GM18519 (cell line): ENCODE results near the gene INPP5A.
"Not testable (repeated sequence)": the region's sequence is repeated elsewhere in the genome, so short reads cannot be mapped to it uniquely, and the experiment has no call there.

Experiments used
- ATAC-seq: cut with Tn5 transposase; IDR thresholded peaks from one replicate; pipeline ENCODE4 v1.9.1; 2021; ENCODE audit warnings: mild to moderate bottlenecking, moderate library complexity; ENCODE audit not compliant: unreplicated experiment, low FRiP score

Gene INPP5A

DNA sequence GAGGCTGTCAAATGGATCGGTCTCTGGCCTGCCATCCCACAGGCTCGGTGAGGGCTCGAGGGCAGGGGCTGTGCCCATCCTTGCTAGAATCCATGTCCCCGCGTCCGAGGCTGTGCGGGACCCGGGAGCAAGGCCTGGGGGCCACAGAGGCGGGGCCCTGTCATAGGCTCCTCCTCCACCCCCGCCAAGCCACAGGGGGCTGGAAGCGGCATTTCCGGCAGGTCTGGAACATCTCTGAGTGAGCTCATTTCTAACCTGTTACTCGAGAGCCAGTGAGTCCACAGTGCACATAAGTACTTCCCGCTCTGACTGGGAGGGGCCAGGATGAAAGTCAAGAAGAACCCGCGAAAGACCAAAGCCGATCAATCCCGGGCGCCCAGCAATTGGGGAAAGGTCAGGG is 190.7 kb downstream of the INPP5A start:
- no peak for ATAC-seq

DNA sequence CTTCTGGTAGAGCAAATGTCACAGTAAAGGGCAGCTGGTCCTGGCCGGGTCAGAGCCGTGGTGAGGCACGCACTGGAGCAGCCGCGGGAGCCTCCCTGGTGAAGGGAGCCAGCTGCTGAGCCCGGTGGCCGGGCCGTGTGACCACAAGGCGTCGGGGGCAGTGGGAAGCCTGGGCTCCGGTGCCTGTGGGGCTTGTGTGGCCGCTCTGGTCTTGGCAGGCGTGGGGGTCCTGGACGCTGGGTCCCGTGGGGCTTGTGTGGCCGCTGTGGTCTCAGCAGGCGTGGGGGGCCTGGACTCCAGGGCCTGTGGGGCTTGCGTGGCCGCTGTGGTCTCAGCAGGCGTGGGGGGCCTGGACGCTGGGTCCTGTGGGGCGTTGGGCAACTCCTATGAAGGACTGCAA is 191.2 kb downstream of the INPP5A start:
- no peak for ATAC-seq

DNA sequence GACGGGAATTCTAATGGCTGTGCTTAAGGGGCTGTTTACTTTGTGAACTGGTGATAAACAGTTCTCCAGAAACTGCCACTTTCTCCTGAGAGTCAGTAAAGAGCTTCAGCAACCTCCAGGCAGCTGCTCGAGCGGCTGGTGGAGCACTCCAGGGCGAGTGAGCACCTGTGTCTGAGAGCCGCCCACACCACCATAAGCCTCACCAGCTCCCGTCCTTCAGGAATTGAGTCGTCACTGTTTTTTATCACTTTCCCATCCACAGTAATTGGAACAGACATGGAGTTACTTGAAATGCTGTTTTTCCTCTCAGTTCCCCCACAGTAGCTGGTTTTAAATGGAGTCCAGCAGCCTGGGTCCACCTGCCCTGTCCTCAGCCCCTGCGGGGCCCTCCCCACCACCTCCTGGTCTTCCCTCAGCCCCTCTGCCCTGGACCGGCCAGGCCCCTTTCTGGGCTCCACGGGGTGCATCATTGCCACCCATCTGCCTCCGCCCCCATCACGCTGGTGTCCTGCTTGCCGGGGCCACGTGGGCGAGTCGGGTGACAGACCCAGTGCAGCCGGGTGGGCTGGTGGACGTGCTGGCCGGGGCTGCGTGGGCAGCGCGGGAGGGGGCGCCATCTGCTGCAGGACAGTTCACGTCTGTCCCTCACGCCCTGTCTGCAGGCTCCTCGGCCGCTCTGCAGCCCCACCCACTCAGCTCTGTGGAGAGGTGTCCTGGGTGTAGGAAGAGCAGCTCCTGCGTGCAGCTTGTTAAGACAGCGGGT is 192.4 kb downstream of the INPP5A start:
- no peak for ATAC-seq

DNA sequence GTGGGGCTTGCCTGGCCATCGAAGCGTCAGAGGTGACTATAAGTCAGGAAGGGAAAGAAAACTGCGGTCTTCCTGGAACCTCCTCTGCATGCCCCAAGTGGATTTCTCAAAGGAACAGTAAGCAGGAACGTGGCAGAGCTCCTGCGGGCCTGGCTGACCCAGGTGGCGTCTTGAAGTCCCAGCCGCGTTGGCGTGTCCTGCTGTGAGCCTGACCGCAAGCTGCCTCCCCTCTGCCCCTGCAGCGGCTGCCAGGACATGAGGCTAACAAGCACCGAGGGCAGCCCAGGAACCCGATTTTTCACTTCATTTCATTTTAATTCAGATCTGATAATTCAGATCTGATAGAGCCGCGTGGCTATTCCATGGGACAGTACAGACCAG is 193.0 kb downstream of the INPP5A start:
- ATAC-seq: no peak

GRCh38 chr10:132732518-132732917 is 194.9 kb downstream of the INPP5A start:
- ATAC-seq: no peak

GRCh38 chr10:132733926-132734325 is 196.3 kb downstream of the INPP5A start:
- ATAC-seq: no peak

DNA sequence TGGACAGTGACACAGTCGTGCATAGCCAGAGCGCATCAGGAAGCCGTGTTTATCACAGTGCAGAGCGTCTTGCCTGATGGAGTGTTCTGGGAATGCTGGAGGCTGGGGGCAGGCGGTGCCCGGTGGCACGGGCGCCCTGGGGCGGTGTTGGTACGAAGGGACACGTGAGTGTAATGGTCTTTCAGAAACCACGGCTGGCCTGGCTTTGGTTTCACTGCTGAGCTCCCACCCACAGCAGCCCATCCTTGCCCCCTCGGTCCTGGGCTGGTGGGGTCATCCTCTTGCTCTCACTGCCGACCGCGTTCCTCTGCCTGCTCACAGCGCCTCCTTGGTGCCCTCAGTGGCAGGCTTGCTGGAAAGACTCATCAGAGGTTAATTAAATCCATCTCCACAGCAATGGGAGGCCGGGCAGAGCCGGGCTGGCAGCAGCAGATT is 197.8 kb downstream of the INPP5A start:
- no peak for ATAC-seq

GRCh38 chr10:132735923-132736391 is 198.4 kb downstream of the INPP5A start:
- ATAC-seq: no peak

DNA sequence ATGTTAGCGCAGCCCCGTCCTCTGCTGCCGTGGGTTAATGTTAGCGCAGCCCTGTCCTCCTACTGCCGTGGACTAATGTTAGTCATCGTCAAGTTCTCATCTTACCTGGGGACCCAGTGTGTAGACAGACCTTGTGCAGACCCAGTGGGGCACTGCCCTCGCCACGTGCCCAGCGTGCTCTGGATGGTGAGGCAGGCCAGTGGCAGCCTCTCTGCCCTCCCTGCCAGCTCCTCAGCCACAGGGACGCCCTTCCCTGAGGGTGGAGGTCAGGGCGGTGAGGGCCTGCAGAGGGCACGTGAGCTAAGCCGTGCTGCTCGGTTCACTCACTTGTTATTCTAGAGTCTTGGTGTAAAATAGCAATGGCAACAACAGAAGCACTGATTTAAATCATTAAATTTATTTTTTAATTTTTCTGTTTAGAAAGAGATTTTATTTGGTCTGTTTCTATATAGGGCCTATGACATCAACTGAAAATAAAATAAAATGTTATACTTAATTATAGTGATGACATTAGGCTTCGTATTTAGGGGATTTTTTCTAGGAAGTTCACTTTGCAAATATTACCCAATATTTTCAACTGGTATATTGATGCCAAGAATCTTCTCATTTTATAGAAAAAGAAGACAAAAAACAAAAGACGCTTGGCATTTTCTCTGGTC is 199.9 kb downstream of the INPP5A start:
- no peak for ATAC-seq

- no peak for ATAC-seq
Measured at GRCh38 chr10:132738454-132739224, 201.1 kb downstream of the INPP5A start.

- ATAC-seq: no peak
Measured at GRCh38 chr10:132739225-132739613, 201.6 kb downstream of the INPP5A start.

DNA sequence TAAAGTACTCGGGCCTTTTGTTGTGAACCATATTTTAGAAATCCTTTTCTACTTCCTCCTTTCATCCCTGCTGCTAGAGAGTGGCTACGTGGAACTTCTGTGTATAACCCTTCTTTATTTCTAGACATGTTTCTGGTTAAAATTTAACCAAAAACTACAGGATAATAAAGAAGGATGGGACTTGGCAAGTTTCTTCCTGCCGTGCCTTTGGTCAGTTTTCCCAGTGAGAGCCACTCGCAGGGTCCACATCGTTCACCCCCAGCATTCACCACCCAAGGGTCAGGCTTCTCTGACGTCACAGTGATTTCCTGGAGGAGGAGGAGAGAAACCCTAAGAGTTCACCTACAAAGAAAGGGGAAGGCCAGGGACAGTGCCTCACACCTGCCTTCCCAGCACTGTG is 203.0 kb downstream of the INPP5A start:
- no peak for ATAC-seq

GRCh38 chr10:132742167-132742836 is 204.7 kb downstream of the INPP5A start:
- ATAC-seq: no peak

DNA sequence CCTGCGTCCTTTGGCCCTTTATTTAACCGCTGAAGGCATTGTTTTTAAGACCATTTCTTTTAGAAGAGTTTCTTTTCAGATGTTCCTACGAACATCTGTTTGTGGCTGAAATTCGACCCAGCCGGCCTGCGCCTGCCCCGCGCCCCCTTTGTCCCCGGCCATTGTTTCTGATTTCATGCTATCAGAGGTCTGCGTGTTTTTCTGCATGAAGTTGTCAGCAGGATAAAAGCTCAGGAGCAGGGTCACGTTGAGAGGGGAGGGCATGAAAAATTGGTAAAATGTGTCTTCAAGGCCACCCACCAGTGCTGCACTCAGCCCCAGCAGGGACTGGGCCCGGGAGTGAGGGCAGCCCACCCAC is 205.2 kb downstream of the INPP5A start:
- ATAC-seq: no peak

GRCh38 chr10:132743196-132743924 is 205.8 kb downstream of the INPP5A start:
- ATAC-seq: not testable (repeated sequence)

DNA sequence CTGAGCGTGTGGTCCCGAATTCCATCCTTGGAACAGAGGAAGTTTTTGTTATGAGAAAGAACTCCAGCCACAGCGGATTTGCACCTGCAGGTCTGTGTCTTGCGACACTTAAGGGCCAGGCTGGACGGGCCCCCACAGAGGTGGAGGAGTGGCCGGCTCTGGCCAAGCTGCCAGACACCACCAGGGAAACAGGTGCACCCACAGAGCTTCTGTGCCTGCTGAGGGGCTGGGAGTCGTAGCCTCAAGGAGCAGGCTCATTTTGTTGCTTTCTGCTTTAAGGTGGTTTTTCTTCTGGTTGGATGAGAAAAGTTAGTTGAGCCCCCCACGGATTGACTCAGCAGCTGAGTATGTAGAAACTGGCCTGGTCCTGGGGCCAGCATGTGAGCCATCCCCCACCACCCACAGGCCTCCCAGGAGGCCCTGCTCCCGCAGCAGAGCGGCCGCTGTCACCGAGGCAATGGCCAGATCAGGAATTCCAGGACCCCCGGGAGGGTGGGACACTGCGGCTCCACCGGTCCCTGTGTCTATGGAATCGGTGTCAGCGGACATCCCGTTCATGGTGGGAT is 206.4 kb downstream of the INPP5A start:
- no peak for ATAC-seq

DNA sequence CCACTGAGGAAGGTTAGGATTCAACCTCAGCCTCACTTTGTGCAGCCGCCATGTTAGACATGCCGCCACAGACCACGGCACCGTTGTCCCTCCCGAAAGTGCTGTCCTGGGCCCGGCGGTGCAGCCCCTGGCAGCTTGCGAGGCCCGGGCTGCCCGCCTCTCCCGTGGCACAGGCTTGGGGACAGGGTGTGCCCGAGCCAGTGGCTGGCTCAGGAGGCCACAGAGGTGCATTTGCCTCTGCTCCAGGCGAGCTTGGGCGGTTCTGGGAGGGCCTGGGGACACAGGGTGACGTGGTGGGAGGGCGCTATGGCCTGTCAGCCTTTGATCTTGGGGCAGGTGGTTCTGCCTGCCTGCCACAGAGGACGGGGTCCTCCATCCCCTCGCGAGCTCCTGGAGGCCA is 207.3 kb downstream of the INPP5A start:
- ATAC-seq: no peak

DNA sequence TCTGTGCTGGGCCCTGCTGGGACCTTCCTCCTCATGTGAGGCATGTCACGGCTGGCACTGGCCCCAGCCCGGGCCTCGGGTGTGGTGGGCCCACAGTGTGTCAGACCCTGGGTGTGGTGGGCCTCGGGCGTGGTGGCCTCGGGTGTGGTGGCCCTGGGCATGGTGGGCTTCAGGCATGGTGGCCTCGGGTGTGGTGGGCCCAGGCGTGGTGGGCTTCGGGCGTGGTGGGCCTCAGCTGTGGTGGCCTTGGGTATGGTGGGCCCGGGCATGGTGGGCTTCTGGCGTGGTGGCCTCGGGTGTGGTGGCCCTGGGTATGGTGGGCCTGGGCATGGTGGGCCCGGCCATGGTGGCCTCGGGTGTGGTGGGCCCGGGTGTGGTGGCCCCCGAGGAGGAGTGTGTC is 207.9 kb downstream of the INPP5A start:
- no peak for ATAC-seq

DNA sequence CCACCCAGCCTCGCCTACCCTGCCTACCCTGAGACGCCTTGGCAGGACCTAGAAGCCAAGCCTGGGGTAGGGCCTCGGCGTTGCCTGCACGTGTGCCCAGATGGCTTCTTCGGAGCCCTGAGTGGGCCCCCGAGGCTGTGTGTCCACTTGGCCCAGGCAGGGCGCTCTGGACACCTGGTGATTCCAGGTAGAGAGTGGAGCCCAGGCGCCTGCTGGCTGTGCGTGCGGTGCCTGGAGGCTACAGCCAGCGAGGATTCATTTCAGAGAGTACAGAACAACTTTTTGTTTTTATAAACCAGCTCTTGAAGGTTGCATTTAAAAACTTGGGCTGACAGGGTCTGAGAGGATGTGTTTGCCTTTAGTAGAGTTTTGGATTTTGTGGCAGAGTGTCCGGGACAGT is 208.4 kb downstream of the INPP5A start:
- ATAC-seq: no peak

DNA sequence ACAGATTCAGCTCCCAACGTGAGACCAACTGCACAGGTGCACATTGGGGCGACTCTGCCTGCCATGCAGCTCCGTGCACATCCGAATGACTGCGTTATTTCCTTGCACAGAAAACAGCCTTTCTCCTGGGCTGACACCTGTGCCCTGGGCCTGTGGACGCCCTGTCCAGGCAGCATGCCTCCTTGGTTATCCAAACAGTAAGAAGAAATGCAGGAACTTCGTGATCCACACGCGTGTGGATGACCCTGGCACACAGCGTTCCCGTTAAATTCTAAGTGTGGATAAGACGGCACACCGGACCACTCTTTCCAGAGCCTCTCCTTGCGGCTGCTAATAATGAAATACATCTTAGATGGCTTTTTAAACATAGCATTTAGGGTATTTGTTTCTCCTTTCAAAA is 208.8 kb downstream of the INPP5A start:
- no peak for ATAC-seq
